GM12878 (cell line): ENCODE results near the gene UST.

ENCODE experiments used
- CBX3 ChIP-seq: fragments of 200-600 bp; sonication (generic); IDR thresholded peaks from 2 replicates; pipeline ENCODE4 v1.6.1; 2016; ENCODE audit warnings: low read depth, borderline replicate concordance
- CTCF ChIP-seq, 3 experiments: IDR thresholded peaks in 2 of 3; conservative IDR thresholded peaks in 1 of 3; 2 replicates each; pipeline ENCODE4 v1.5.1; 2011; ENCODE audit warnings: low read depth in 3 of 3, low read length in 3 of 3, mild to moderate bottlenecking in 3 of 3, control low read depth in 2 of 3, moderate library complexity in 2 of 3, inconsistent platforms in 1 of 3, mixed read lengths in 1 of 3; ENCODE audit not compliant: control insufficient read depth in 2 of 3, insufficient read depth in 1 of 3; ENCODE audit errors: extremely low read depth in 1 of 3
- FOS ChIP-seq: IDR thresholded peaks from 3 replicates; pipeline ENCODE4 v1.6.1; 2011; ENCODE audit warnings: borderline replicate concordance; ENCODE audit not compliant: insufficient read length; ENCODE audit errors: extremely low read depth
- FOXM1 ChIP-seq: IDR thresholded peaks from 2 replicates; pipeline ENCODE4 v1.6.1; 2012; ENCODE audit warnings: low read depth, mild to moderate bottlenecking, inconsistent platforms, low read length, moderate library complexity
- GABPA ChIP-seq: IDR thresholded peaks from 2 replicates; pipeline ENCODE4 v1.6.1; 2014; ENCODE audit warnings: antibody characterized with exemption, low read depth, mild to moderate bottlenecking, inconsistent platforms
- JUNB ChIP-seq: IDR thresholded peaks from 2 replicates; pipeline ENCODE4 v1.6.1; 2016; ENCODE audit warnings: antibody characterized with exemption, mild to moderate bottlenecking
- MYC ChIP-seq: IDR thresholded peaks from 2 replicates; pipeline ENCODE4 v1.6.1; 2011; ENCODE audit warnings: mild to moderate bottlenecking, low read length, moderate library complexity, inconsistent platforms; ENCODE audit not compliant: insufficient read depth, insufficient replicate concordance, insufficient read length, severe bottlenecking
- REST ChIP-seq: IDR thresholded peaks from 2 replicates; pipeline ENCODE4 v1.6.1; 2012; ENCODE audit warnings: mild to moderate bottlenecking, low read depth, low read length
- RFX5 ChIP-seq: IDR thresholded peaks from 2 replicates; pipeline ENCODE4 v1.6.1; 2011; ENCODE audit warnings: low read depth, low read length, improper control_type of control experiment
- TCF7 ChIP-seq: IDR thresholded peaks from 2 replicates; pipeline ENCODE4 v1.6.1; 2014; ENCODE audit warnings: antibody characterized with exemption, borderline replicate concordance
- ZBTB33 ChIP-seq: fragments of 450-650 bp; IDR thresholded peaks from 2 replicates; pipeline ENCODE4 v1.6.1; 2017; ENCODE audit warnings: mild to moderate bottlenecking

- TF ChIP-seq REST, result no peak
- no peak for TF ChIP-seq CTCF (IDR thresholded peaks at IDR 0.05 in 2 of 3, conservative IDR thresholded peaks at IDR 0.05 in 1 of 3; ENCODE audit: control insufficient read depth in 2 of 3, extremely low read depth in 1 of 3, insufficient read depth in 1 of 3, low read depth in 3 of 3, low read length in 3 of 3)
- no peak for TF ChIP-seq RFX5
- TF ChIP-seq ZBTB33, result no peak
- no peak for TF ChIP-seq GABPA
- TF ChIP-seq MYC, result no peak
- TF ChIP-seq CBX3, result no peak
- no peak for TF ChIP-seq FOXM1
- TF ChIP-seq JUNB, result no peak
- TF ChIP-seq TCF7, result no peak
- TF ChIP-seq FOS, result no peak
Observed at GRCh38 chr6:148760258-148760534, 13.4 kb downstream of the UST start.
